ENCODE results near the gene C16orf46. TPM values are rescaled to one million over a fixed set of nuclear protein-coding genes. Genes with fewer than 3 reads are reported as not detected.

The C16orf46 gene
- total and polyA plus RNA-seq, 2 of the 13 experiments (the other 11 are each of a cell fraction or from before 2014, with no cell fraction given), result 0.38 to 0.55 TPM

DNA sequence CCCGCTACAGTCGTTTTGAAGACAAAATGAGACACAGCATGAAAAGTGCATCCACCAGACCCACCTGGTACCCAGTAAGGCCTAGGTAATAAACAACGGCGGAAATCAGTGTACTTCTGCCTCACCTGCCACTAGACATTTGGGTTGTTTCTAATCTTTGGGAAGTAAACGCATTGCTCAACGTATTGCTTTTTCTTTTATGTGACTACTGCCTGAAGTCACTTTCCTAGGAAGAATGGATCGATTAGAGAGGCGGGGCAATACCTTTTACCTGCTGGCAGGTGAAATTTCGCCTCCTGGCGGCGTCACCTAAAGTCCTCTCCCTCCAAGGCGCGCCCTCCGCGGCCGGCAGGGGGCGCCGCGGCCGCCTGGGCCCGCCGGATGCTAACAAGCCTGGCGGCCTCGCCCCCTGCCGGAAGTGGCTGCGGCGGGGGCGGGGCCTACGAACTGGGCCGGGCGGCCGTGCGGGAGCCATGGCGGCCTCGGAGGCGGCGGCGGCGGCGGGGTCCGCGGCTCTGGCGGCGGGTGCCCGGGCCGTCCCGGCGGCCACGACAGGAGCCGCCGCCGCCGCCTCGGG, 41.6 kb downstream of the C16orf46 start, which contains the start of gene ATMIN (continued):
- TF ChIP-seq GMEB2 (CRISPR knock-in tag; IDR thresholded peaks at IDR 0.05; ENCODE audit: low read depth) (no peak), ZNF317 (CRISPR knock-in tag; IDR thresholded peaks at IDR 0.05) (no peak), RFX5 (IDR thresholded peaks at IDR 0.05; ENCODE audit: low read depth, low read length) (no peak), ZNF790 (CRISPR knock-in tag; IDR thresholded peaks at IDR 0.05; ENCODE audit: borderline replicate concordance) (no peak), FOSL1 (CRISPR knock-in tag; IDR thresholded peaks at IDR 0.05; ENCODE audit: borderline replicate concordance) (no peak), DR1 (CRISPR knock-in tag; IDR thresholded peaks at IDR 0.05) (peak; percentile 24; the same call in 1 of the 2 replicates), ADNP (CRISPR knock-in tag; IDR thresholded peaks at IDR 0.05) (no peak), CSRNP1 (CRISPR knock-in tag; IDR thresholded peaks at IDR 0.05) (no peak), ZNF18 (CRISPR knock-in tag; IDR thresholded peaks at IDR 0.05; ENCODE audit: insufficient replicate concordance) (no peak), ZNF772 (CRISPR knock-in tag; IDR thresholded peaks at IDR 0.05) (0 out of 2 replicates have a peak, but pooled peaks have one; percentile 46), JUNB (CRISPR knock-in tag; IDR thresholded peaks at IDR 0.05; ENCODE audit: borderline replicate concordance) (no peak), SMAD1 (CRISPR knock-in tag; IDR thresholded peaks at IDR 0.05; ENCODE audit: borderline replicate concordance, low read depth) (peak; percentile 63; the same call in 1 of the 2 replicates), BHLHE40 (IDR thresholded peaks at IDR 0.05; ENCODE audit: low read length) (peak; percentile 42; the same call in 1 of the 2 replicates), ZNF20 (CRISPR knock-in tag; IDR thresholded peaks at IDR 0.05) (no peak), ZBTB49 (CRISPR knock-in tag; IDR thresholded peaks at IDR 0.05; ENCODE audit: borderline replicate concordance) (no peak), HOXA3 (CRISPR knock-in tag; IDR thresholded peaks at IDR 0.05) (peak; percentile 67; the same call in 1 of the 2 replicates), ZNF451 (CRISPR knock-in tag; IDR thresholded peaks at IDR 0.05) (peak; percentile 23; the same call in 1 of the 2 replicates), PHF20 (CRISPR knock-in tag; IDR thresholded peaks at IDR 0.05) (0 out of 2 replicates have a peak, but pooled peaks have one; percentile 34), TMF1 (CRISPR knock-in tag; IDR thresholded peaks at IDR 0.05; ENCODE audit: low read depth) (no peak), ZNF225 (CRISPR knock-in tag; IDR thresholded peaks at IDR 0.05) (no peak), ZNF563 (CRISPR knock-in tag; IDR thresholded peaks at IDR 0.05) (no peak)
- TF ChIP-seq, protein P1, sequence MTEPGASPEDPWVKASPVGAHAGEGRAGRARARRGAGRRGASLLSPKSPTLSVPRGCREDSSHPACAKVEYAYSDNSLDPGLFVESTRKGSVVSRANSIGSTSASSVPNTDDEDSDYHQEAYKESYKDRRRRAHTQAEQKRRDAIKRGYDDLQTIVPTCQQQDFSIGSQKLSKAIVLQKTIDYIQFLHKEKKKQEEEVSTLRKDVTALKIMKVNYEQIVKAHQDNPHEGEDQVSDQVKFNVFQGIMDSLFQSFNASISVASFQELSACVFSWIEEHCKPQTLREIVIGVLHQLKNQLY (CRISPR knock-in tag; IDR thresholded peaks at IDR 0.05), result no peak

Data from HepG2 (cell line).